GM18867 (cell line): Measurements from ENCODE around the gene FAM83B.
"Not testable (repeated sequence)": the region's sequence is repeated elsewhere in the genome, so short reads cannot be mapped to it uniquely, and the experiment has no call there.

Experiments
- ATAC-seq: cut with Tn5 transposase; IDR thresholded peaks from one replicate; pipeline ENCODE4 v1.9.1; 2021; ENCODE audit warnings: mild to moderate bottlenecking, moderate library complexity; ENCODE audit not compliant: unreplicated experiment

The FAM83B gene

GRCh38 chr6:54897462-54898189 is 51.1 kb downstream of the FAM83B start:
- ATAC-seq: no peak

DNA sequence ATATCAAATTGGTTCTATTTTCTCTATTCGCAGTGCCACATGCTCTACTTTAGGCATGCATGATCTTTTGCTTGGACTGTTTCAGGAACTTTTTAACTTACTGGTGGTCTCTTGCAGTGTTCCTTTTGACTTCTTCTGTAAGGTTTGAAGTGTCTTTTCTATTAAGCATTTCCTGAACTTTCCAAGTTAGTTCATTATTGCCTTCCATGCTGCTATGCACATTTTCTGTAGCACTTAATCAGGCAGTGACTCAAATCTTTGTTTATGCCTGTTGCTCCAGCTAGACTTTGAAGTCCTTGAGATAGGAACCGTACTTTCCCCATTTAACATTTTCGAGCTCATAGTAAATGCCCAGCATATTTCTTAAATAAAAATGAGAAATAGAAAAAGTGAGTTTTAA is 52.2 kb downstream of the FAM83B start:
- no peak for ATAC-seq

DNA sequence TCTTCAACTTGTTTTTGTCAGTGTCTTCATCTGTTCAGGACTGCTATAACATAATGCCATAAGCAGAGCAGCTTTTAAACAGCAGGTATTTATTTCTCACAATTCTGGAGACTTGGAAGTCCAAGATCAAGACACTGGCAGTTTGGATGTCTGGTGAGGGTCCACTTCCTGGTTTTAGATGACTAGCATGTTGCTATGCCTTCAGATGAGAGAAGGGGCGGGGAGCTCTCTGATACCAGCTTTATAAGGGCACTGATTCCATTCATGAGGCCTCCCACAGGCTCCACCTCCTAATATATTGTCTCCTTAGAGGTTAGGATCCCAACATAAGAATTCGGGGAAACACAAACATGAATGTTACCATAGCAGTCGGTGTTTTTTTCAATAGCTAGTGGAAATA is 52.9 kb downstream of the FAM83B start:
- ATAC-seq: no peak

- ATAC-seq: no peak
These were observed 53.4 kb downstream of the FAM83B start for GRCh38 chr6:54899986-54900385.

DNA sequence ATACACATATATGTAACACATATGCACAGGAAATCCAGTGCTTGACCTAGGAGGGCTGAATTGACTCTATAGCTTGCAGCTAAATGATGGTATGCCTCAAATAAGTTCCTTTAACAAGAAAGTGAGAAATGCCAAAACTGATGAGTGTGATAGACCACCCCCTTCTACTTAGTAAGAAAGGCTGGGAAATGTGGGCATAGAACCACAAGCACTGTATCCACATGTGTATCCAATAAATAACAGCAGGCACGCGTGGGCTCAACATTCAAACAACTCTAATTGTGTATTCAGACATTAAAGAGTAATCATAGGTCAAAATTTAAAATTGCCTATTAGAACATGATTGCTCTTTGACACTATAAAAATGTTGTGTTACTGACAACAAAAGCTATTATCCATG is 54.1 kb downstream of the FAM83B start:
- no peak for ATAC-seq

DNA sequence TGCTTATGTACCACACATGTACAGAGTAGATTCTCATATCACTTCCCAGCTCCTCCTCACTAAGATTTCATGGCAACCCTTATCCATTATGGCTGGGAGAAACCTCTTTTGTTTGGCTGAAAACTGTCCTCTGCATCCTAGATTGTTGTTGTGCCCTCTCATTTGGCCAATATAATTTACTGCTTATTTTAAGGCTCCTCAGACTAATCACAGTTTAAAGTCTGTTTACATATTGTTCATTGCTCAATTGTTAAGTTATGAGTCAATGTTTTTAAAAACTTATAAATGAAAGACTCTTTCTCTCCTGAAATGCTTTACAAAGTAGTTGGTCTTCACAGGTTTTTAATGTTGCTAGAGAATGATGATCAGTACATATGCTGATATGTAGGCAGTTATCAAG is 57.3 kb downstream of the FAM83B start:
- no peak for ATAC-seq

- peak; percentile 74 for ATAC-seq
These were observed 60.8 kb downstream of the FAM83B start for GRCh38 chr6:54907355-54907754.

DNA sequence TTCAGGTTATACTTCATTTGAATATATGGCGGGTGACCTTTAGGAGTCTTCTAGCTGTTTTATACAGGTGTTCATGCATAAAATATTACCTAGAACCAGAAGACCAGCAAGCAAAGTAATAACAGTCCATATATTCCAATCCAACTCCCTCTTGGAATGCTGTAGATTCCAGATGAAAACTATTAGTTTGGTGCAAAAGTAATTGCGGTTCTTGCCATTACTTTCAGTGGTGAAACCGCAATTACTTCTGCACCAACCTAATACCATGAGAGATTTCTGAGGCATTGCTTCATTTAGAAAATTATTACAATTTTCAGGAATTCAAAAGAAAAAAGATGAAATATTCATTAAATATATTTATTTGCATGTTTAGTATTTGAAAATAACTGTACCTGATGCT is 62.6 kb downstream of the FAM83B start:
- no peak for ATAC-seq

DNA sequence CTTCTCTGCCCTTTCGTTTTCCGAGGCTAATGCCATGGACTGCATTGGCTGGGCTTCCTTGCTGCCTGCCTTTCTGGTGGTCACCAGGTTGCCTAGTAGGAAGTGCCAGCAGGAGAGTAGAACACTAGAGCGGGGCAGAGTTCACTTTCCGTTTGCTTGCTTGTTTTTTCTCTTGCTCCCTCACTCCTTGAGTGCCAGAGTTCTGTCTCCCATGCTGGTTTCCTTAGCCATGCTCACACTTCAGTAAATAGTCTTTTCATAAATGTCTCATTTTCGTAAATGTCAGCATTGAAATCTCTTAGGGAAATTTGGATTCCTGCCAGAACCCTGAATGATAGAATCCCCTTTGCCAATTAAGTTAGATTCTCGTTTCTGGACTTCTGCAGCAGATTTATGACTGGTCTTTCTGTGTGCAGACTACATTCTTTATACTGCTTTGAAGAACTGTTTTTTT is 63.9 kb downstream of the FAM83B start:
- ATAC-seq: no peak

DNA sequence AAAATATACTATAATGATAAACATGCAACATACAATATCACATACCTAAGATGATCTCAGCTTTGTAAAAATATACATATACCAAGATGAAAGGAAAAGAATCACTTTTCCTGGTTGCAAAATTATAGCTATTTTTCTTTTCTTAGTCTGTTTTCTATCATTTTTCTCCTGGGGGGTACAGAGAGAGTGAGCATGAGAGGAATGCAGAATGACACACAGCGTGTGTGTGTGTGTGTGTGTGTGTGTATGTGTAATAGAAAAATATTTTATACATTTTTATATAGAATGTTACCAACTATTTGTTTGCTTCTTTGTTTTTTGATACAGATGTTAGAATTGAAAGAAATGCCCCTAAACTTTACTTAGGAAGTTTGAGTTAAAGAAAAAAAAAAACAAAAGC is 64.3 kb downstream of the FAM83B start:
- ATAC-seq: no peak

DNA sequence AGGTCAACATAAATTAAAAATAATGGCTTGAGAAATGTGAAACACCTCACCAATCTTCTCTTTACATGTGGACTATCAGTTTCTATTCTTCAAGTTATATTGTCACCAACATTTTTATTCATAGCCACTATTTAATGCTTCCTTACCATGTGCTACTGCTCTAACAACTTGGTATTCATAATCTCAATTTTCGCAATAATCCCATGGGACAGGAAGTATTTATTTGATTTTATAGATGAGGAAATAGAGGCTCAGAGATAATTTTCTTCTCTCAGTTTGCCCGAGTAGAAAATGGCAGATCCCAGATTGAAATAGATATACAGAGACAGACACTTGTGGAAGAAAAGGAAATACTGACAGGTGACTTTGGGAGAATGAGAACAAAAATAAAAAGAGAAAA is 66.6 kb downstream of the FAM83B start:
- no peak for ATAC-seq

- no peak for ATAC-seq
These were observed 70.3 kb downstream of the FAM83B start for GRCh38 chr6:54916858-54917257.

- no peak for ATAC-seq
These were observed 74.1 kb downstream of the FAM83B start for GRCh38 chr6:54920628-54921027.

DNA sequence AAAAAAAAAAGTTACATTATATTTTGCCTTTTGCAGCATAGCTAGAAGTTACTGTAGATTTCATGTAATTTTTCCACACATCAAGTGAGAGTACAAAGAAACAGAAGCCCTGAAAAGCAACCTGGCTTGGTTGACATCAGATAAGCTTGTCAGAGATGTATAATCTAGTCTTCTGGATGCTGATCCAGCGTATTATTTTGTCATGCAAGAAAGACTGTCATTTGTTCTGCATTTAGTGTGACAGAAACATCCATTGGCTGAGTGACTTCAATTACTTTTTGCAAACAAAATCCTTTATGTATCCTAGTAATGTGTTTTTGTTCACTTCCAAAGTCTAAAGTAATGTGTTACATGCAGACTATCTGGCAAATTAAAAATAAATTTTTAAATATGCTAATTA is 75.3 kb downstream of the FAM83B start:
- ATAC-seq: no peak

- no peak for ATAC-seq
These were observed 82.8 kb downstream of the FAM83B start for GRCh38 chr6:54929245-54929909.

- no peak for ATAC-seq
These were observed 86.1 kb downstream of the FAM83B start for GRCh38 chr6:54932622-54933021.

DNA sequence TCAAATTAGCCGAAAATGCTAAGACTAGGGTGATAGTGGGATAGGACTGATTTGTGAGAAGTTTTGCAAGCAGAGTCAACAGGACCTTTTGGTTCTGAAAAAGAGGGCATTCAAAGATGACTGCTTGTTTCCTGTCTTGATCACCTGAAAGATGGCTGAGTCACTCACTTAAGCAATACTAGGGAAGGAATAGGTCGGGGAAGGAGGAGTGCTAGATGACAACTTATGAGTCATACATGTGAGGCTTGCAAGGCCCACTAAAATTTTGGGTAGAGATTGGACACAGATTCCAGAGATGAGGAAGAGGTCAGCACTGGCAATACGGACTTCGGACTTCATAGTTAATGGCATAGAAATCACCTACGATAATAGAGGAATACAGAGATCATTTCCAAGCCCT is 89.2 kb downstream of the FAM83B start:
- ATAC-seq: no peak

- ATAC-seq: no peak
These were observed 90.8 kb downstream of the FAM83B start for GRCh38 chr6:54937371-54937770.

DNA sequence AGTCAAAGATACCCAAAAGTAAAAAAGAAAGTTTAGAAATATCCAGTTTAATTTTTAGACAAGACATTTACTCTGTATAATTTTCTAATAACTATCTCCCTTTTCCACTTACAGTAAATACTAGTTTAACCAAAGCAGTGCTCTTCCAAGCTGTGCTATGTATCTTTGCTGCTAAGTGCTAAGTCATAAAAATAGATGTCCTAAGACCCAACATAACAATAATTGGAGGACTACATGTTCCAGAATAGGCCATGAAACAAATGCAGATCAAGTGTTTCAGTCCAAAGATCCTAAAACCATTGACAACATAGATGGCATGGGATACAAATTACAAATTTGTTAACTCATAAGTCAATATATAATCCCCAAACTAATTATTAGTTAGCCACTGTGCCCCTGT is 111.1 kb downstream of the FAM83B start:
- ATAC-seq: no peak

- ATAC-seq: no peak
These were observed 111.9 kb downstream of the FAM83B start for GRCh38 chr6:54958446-54958845.

DNA sequence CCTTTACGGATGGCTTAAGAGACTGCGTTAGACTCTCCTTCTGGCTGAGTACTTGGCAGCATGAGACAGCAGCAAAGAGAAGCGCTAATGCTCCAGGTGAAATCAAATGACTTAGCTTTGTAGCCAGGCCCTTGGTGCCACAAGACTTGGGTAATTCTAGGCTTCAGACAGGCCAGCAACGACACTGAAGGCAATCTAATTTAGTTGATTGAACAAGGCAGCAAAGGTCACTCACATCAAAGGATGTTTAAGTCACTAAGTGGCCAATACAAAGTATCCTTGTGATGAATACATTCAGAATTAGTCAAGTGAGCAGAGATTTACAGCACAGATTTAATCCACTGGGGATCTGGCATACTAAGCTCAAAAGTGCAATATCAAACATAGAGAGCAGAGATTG is 113.2 kb downstream of the FAM83B start:
- no peak for ATAC-seq

DNA sequence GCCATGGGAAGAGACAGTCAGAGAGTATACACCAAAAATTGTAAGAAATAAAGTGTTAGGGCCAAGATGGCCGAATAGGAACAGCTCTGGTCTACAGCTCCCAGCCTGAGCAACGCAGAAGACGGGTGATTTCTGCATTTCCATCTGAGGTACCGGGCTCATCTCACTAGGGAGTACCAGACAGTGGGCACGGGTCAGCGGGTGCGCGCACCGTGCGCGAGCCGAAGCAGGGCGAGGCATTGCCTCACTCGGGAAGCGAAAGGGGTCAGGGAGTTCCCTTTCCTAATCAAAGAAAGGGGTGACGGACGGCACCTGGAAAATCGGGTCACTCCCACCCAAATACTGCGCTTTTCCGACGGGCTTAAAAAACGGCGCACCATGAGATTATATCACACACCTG is 114.8 kb downstream of the FAM83B start:
- not testable (repeated sequence) for ATAC-seq

- ATAC-seq: no peak
These were observed 123.8 kb downstream of the FAM83B start for GRCh38 chr6:54970337-54970736.
